ENCODE results near the gene AFDN. TPM values are rescaled to one million over a fixed set of nuclear protein-coding genes. Genes with fewer than 3 reads are reported as not detected.

Gene AFDN
- polyA plus RNA-seq, 1 experiment, result 26.6 TPM

- no peak for TF ChIP-seq CTCF (IDR thresholded peaks at IDR 0.05; ENCODE audit: low read depth, low read length)
- Histone ChIP-seq H3K4me3 (ENCODE audit: low read depth, low read length) (no peak overlapping the region), H3K27me3 (ENCODE audit: control insufficient read depth, insufficient read depth, low read length) (no peaks in the 10 kb centered on the region), H3K27ac (ENCODE audit: low read depth, low read length) (no peak overlapping the region), H3K9me3 (ENCODE audit: control insufficient read depth, insufficient read depth, low read length) (no peaks in the 10 kb centered on the region)
- ChIA-PET CTCF (interaction anchor here (0.6 kb wide), 1 partner anchor 10 kb away, joined by 3 read pairs; no protein-coding TSS in a partner anchor), POLR2A (no interaction called here)
- no peak for DNase-seq (ENCODE audit: low read depth, low spot score)
Measured at GRCh38 chr6:167840526-167841179, 13.9 kb downstream of the AFDN start.

GRCh38 chr6:167841981-167842380, 15.3 kb downstream of the AFDN start:
- POLR2A ChIA-PET, result no interaction called here
- H3K27me3 ChIP-seq (ENCODE audit: control insufficient read depth, insufficient read depth, low read length), result no peaks in the 10 kb centered on the region
- DNase-seq (ENCODE audit: low read depth, low spot score), result no peak
- CTCF ChIA-PET, result no interaction called here
- no peaks in the 10 kb centered on the region for H3K9me3 ChIP-seq (ENCODE audit: control insufficient read depth, insufficient read depth, low read length)
- no peak overlapping the region for H3K27ac ChIP-seq (ENCODE audit: low read depth, low read length)
- no peak overlapping the region for H3K4me3 ChIP-seq (ENCODE audit: low read depth, low read length)
- TF ChIP-seq CTCF (IDR thresholded peaks at IDR 0.05; ENCODE audit: low read depth, low read length), result no peak

GRCh38 chr6:167842457-167842856, 15.7 kb downstream of the AFDN start:
- no peak for DNase-seq (ENCODE audit: low read depth, low spot score)
- no peaks in the 10 kb centered on the region for H3K27me3 ChIP-seq (ENCODE audit: control insufficient read depth, insufficient read depth, low read length)
- POLR2A ChIA-PET, result no interaction called here
- H3K4me3 ChIP-seq (ENCODE audit: low read depth, low read length), result no peak overlapping the region
- CTCF ChIA-PET, result interaction anchor here (1.4 kb wide), 1 partner anchor 17 kb away, joined by 3 read pairs; no protein-coding TSS in a partner anchor
- H3K9me3 ChIP-seq (ENCODE audit: control insufficient read depth, insufficient read depth, low read length), result no peaks in the 10 kb centered on the region
- no peak for TF ChIP-seq CTCF (IDR thresholded peaks at IDR 0.05; ENCODE audit: low read depth, low read length)
- H3K27ac ChIP-seq (ENCODE audit: low read depth, low read length), result no peak overlapping the region

DNA sequence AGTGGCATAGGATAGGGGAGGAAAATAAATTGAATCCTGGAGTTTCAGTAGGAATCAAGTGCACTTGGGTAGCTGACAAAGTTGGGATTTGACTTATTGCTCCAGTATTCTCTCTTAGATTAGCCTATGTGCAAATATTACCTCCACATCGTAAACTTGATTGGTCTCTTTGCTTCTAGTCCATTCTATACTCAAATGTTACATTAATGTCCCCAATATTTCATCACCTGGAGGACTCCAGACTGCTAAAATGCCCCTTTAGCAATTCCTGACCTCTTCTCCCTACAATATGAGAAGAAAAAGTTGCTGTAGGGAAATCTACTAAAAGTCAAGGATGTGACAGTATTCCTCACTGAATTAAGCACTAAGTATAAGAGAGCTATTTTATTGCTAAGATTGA, 16.3 kb downstream of the AFDN start:
- CTCF ChIA-PET, result interaction anchor here (1.2 to 1.4 kb wide), 2 partner anchors 17 to 56 kb away, joined by 3 read pairs; no protein-coding TSS in a partner anchor
- no peak for DNase-seq (ENCODE audit: low read depth, low spot score)

More for the DNA sequence above, 16.3 kb downstream of the AFDN start:
- TF ChIP-seq CTCF (IDR thresholded peaks at IDR 0.05; ENCODE audit: low read depth, low read length), result no peak
- Histone ChIP-seq H3K27me3 (ENCODE audit: control insufficient read depth, insufficient read depth, low read length) (no peaks in the 10 kb centered on the region), H3K9me3 (ENCODE audit: control insufficient read depth, insufficient read depth, low read length) (no peaks in the 10 kb centered on the region), H3K4me3 (ENCODE audit: low read depth, low read length) (no peak overlapping the region), H3K27ac (ENCODE audit: low read depth, low read length) (no peak overlapping the region)
- POLR2A ChIA-PET, result no interaction called here
